ENCODE measurements around the gene IL17B.

IL17B gene

GRCh38 chr5:149376104-149376503, 3.0 kb downstream of the IL17B start:
- no peak for DNase-seq

- no peak for DNase-seq
These were observed 3.7 kb downstream of the IL17B start for GRCh38 chr5:149375434-149375833.

GRCh38 chr5:149374801-149375200, 4.3 kb downstream of the IL17B start:
- no peak for DNase-seq

GRCh38 chr5:149374303-149374702, 4.8 kb downstream of the IL17B start:
- DNase-seq = no peak

DNA sequence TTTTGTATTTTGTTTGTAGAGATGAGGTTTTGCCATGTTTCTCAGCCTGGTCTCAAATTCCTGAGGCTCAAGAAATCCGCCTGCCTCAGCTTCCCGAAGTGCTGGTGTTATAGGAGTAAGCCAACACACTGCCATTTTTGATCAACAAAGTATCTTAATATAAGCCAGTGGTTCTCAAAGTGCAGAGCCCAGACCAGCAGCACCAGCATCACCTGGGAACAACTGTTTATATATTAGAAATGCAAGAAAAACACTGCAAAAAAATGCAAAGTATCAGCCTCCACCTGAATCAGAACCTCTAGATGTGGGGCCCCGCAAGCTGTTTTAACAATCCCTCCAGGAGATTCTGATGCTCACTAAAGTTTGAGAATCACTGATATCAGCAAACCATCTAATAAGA, 6.2 kb downstream of the IL17B start:
- DNase-seq = no peak

- DNase-seq = no peak
These were observed 6.9 kb downstream of the IL17B start for GRCh38 chr5:149372076-149372795.

DNA sequence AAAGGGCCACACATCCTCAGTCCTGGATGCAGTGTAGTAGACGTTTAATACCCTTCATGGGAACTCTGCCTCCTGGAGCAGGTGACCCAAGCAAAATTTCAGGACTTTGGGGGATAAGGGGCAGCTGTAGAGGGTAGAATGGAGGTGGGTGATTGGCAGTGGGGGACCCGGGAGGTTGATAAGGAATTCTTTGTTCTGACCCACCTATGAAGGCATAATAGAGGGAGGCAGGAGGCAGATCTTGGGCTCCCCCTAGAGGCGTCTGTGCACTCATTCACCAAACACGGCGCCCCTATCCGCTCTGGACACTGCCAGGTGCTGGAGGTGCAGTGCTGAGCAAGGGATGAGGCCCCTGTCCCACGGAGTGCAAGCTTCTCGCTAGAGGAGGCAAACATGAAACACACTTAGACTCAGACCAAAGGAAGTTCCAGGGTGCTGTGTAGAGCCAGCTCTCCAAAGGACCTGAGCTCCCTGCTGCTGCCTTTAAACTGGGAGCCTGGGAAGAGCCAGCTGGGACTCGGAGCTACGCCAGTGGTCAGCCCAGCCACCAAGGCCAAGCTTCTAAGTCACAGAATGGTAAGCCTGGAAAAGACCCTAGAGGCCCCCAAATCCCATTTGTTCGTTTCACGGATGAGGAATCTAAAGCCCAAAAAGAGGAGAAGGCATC, 7.7 kb downstream of the IL17B start:
- peak; percentile 43 for DNase-seq

DNA sequence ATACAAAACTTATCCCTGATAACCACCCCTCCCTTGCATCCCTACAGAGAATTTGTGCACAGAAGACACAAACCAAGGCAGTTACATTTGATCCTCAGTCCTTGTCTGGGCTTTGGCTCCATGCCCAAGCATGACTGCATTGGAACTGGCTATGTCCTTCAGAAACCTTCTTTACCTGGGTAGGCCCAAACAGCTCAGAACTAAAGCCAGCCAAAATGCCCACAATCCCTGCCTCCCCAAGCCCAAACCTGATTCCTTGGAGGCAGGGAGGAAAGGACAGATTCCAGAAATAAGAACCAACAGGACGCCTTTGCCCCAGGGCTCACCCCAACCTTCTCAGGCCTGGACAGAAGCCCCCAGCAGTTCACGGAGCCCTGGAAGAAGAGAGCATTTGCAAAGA, 8.2 kb downstream of the IL17B start:
- no peak for DNase-seq

DNA sequence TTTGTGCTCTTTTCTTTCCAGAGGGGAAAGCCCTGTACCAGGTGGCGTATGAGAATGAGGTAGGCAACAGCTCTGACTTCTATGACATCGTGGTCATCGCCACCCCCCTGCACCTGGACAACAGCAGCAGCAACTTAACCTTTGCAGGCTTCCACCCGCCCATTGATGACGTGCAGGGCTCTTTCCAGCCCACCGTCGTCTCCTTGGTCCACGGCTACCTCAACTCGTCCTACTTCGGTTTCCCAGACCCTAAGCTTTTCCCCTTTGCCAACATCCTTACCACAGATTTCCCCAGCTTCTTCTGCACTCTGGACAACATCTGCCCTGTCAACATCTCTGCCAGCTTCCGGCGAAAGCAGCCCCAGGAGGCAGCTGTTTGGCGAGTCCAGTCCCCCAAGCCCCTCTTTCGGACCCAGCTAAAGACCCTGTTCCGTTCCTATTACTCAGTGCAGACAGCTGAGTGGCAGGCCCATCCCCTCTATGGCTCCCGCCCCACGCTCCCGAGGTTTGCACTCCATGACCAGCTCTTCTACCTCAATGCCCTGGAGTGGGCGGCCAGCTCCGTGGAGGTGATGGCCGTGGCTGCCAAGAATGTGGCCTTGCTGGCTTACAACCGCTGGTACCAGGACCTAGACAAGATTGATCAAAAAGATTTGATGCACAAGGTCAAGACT, 11.0 kb downstream of the IL17B start:
- DNase-seq = no peak

DNA sequence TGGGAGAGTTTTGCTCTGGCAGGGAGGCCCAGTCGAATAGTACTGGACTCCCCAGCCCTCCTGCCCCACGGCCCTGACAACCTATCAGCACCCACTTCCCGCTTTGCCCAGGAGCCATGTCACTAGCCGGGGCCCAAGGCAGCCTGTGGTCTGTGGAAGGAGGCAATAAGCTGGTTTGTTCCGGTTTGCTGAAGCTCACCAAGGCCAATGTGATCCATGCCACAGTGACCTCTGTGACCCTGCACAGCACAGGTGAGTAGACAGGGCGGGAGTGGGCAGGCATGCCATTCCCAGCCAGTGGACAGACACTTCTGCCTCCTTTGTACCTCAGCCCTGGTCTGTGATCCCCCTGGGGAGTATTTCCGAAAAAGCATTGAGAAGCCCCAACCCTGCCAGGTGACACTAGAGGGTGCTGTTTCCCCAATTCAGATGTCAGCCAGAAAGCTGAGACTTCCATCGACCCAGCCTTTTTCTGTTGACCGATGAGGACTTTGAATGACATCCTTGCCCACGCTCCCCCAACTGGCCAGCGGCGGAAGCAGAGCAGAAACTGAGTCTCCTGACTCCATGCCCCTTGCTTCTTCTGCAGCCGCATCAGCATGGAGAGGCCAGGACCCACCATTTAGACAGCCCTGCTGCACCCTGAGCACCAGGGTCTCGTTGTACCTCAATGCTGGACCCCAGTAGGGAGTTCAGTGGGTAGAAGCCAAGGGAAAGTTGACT, 11.7 kb downstream of the IL17B start:
- DNase-seq = no peak

GRCh38 chr5:149366169-149366729, 12.8 kb downstream of the IL17B start:
- no peak for DNase-seq

- DNase-seq = no peak
These were observed 13.7 kb downstream of the IL17B start for GRCh38 chr5:149365418-149365817.

GRCh38 chr5:149364719-149365118, 14.4 kb downstream of the IL17B start:
- no peak for DNase-seq

- DNase-seq = no peak
These were observed 15.2 kb downstream of the IL17B start for GRCh38 chr5:149363936-149364335.

DNA sequence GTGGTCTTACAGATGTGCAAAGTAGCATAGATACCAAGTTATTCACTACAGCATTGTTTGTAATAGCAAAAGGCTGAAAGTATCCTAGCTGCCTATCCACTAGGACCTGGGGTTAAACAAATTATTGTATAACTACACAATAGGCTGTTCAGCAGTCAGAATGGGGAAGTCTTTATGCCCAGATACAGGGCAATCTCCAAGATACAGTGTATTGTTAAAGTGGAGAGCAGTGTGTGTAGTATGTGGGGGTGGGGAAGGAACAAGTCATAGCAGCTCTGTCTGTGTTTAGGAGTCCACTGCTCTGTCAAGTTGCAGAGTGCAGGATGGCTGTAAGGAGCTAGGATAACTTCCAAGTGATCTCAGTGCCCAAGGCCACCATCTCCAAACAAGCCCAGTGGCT, 15.7 kb downstream of the IL17B start:
- DNase-seq = no peak

DNA sequence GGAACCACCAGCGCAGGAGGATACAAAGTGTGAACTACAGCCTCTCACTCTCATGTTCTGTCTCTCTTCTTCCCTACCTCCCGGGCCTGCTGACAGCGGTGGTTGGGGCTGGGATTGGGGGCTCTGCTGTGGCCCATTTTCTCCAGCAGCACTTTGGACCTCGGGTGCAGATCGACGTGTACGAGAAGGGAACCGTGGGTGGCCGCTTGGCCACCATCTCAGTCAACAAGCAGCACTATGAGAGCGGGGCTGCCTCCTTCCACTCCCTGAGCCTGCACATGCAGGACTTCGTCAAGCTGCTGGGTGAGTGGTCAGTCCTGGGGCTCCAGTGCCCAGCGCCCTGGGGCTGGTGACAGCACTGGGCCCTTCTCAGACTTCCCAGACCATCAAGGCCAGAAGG, 16.6 kb downstream of the IL17B start:
- DNase-seq = no peak

DNA sequence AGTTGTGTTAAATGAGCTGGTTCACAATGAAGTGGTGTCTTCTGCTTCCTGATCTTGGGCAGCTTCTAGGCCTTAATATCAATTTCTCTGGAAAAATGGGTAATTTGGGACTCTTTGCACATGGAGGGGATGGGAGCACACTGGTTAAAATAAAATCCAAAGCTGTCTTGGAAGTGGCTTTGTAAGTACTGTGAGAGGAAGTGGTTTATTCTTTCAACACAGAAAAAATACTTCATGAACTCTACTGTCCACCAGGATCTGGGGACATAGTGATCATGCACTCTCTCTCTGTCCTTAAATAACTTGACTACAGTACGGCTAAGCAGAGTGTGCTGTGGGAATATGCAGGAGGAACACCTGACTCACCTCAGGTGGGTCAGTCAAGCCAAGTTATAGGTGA, 18.8 kb downstream of the IL17B start:
- no peak for DNase-seq

DNA sequence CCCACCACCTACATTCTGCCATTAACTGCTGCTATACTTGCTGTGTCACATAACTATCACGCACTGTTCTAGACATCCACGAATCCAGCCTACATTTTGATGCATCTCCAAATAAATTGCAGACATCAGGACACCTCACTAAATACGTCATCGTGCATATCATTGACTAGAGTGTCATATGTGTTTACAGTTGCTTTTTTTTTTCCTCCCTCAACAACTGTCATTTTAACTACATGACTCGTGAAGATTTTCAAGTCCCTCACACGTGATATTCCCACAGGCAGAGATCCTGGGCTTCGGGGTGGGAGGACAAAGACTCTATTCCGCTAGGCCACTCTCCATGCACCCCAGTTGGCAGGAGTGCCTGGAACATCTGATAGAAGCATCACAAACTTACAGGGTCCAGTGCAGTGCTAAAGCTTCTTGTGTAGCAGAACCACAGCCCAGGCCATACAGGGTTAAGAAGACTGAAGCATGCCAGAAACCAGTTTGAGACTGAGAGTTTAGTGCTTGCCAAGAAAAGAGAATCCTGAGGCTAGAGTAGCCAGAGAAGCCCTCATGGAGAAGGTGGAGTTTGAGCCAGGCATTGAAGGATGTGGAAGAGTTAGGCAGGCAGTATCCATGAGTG, 20.1 kb downstream of the IL17B start:
- DNase-seq = no peak

- no peak for DNase-seq
These were observed 20.8 kb downstream of the IL17B start for GRCh38 chr5:149358294-149358651.

DNA sequence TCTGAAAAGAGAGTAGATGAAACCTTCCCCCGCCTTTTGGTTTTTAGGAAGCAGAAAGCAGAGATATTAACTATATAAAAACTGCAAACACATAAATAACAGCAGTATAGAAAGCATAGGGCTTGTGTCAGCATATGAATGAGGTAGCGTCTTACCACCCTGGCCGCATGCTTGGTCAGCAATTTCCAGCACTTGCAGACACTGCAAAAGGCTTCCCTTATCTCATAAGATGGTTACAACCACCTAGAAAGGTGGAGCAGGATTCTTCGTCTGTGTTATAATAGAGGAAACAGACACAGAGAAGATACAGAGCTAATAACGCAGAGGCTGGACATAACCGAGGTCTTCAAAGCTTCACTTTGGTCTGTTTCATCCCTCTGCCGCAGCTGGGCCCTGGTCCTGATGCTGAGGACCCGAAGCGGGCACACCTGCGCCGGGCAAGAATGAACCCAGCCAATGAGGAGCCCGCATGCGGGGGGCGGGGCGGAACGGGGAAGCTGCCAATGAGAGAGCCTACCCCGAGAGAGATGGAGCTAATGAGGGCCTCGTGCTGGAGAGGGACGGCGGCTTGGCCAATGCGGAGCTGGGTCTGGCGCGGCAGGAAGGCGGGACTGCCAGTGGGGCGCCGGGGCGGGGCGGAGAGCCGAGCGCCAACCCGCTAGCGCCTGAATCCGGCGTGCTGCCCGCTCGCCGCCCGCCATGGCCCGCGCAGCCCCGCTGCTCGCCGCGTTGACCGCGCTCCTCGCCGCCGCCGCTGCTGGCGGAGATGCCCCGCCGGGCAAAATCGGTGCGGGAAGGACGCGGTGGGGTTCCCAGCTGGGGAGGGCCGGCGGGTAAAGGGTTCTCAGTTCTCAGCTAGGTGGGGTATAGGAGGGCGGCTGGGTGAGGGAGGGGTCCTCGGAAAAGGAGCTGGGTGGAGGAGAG, 21.5 kb downstream of the IL17B start, which contains the start of gene PCYOX1L:
Gene PCYOX1L (plus strand): TSS at position 677 of the 924 bp plus-strand sequence. CDS start 23 bp downstream, at position 700.
- DNase-seq = peak; percentile 79

GRCh38 chr5:149356391-149356790, 22.7 kb downstream of the IL17B start:
- DNase-seq = no peak

GRCh38 chr5:149355688-149356087, 23.4 kb downstream of the IL17B start:
- DNase-seq = no peak

All from NCI-H1048 (cell line).